HL-60 (cell line): ENCODE measurements around the gene MCM5.

ENCODE experiments used
- CTCF ChIP-seq: IDR thresholded peaks from one replicate; pipeline ENCODE4 v1.5.1; 2011; ENCODE audit warnings: low read length, control low read depth, inconsistent platforms; ENCODE audit not compliant: insufficient read depth
- GABPA ChIP-seq: IDR thresholded peaks from 2 replicates; pipeline ENCODE4 v1.6.1; 2012; ENCODE audit warnings: low read depth

- TF ChIP-seq CTCF (no peak), GABPA (no peak)
Observed at GRCh38 chr22:35404176-35404575, 4.2 kb downstream of the MCM5 start.
